Stimulated activated CD8-positive, alpha-beta memory T cell treated with anti-CD3 and anti-CD28 coated beads, Interleukin-2, amount 100 ng/mL, for 48 hours (primary cell): ENCODE data around the gene ATN1.
"Not testable (repeated sequence)": the region's sequence is repeated elsewhere in the genome, so short reads cannot be mapped to it uniquely, and the experiment has no call there.

Experiments
- DNase-seq, 2 donors: peaks; one replicate each; pipeline ENCODE4 v3.0.0-alpha.2; 2020; ENCODE audit warnings: low read depth in 2 of 2

Gene ATN1

GRCh38 chr12:6903722-6904121 is 24.0 kb upstream of the ATN1 start:
- no peak for DNase-seq

GRCh38 chr12:6904280-6905276 is 23.2 kb upstream of the ATN1 start, which contains the start of gene LRRC23:
Gene LRRC23 (plus strand): TSS chr12:6904822. CDS start chr12:6905634, 812 bp downstream.
- DNase-seq, result peak; percentile 95 to 97

- DNase-seq, result no peak
Measured at GRCh38 chr12:6905414-6906040, 22.2 kb upstream of the ATN1 start.

- DNase-seq, result not testable (repeated sequence)
Measured at GRCh38 chr12:6908141-6908540, 19.6 kb upstream of the ATN1 start.

DNA sequence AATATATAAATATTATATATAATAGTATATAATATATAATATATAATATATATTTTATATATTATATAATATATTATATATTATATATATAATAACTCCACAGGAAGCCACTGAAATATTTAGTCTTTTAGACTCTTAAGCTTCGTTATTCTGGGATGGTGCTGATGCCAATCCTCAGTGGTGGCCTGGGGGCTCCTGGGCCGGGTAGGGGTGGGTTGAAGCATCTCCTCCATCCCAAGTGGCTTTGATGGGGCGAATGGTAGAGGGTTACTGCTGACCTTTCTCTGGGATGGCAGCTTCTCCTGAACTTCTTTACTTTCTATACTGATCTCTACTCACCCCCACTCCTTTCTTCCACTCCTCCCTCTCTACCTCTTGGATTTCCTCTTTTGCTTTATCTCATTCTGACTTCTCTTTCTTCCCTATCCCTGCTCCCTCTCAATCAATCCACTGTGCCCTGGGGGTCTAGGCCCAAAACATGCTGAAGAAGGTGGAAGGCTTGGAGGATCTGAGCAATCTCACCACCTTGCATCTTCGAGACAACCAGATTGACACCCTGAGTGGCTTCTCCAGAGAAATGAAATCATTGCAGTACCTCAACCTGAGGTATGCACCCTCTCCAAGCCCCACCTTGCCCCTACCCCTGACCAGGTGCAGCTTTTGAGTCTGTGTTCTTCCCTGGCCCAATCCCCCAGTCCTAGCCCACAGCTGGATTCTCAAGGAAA is 18.2 kb upstream of the ATN1 start:
- no peak for DNase-seq

- no peak for DNase-seq
Measured at GRCh38 chr12:6912164-6912935, 15.4 kb upstream of the ATN1 start.

- DNase-seq, result peak; percentile 76
Measured at GRCh38 chr12:6914246-6914946, 13.4 kb upstream of the ATN1 start, which contains the start of gene ENO2. Gene ENO2 (plus strand): TSS chr12:6914580. CDS start chr12:6915833, 1,253 bp downstream.

GRCh38 chr12:6914947-6915788 is 12.6 kb upstream of the ATN1 start:
- no peak for DNase-seq

GRCh38 chr12:6915789-6916285 is 11.9 kb upstream of the ATN1 start:
- DNase-seq, result no peak

- no peak for DNase-seq
Measured at GRCh38 chr12:6916426-6917200, 11.1 kb upstream of the ATN1 start.

GRCh38 chr12:6917491-6918231 is 10.1 kb upstream of the ATN1 start:
- no peak for DNase-seq

DNA sequence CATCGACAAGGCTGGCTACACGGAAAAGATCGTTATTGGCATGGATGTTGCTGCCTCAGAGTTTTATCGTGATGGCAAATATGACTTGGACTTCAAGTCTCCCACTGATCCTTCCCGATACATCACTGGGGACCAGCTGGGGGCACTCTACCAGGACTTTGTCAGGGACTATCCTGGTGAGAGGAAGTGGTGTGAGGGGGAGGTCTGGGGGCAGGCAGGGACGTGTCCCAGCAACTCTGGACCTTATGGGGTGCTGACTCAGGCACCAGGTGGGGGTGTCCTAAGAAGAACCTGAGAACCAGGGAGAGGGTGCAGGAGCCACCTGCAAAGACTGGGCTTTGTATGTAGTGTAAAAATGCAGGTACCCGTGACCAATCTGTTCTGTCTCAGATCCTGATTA is 8.2 kb upstream of the ATN1 start:
- no peak for DNase-seq

- no peak for DNase-seq
Measured at GRCh38 chr12:6921539-6921938, 6.2 kb upstream of the ATN1 start.

DNA sequence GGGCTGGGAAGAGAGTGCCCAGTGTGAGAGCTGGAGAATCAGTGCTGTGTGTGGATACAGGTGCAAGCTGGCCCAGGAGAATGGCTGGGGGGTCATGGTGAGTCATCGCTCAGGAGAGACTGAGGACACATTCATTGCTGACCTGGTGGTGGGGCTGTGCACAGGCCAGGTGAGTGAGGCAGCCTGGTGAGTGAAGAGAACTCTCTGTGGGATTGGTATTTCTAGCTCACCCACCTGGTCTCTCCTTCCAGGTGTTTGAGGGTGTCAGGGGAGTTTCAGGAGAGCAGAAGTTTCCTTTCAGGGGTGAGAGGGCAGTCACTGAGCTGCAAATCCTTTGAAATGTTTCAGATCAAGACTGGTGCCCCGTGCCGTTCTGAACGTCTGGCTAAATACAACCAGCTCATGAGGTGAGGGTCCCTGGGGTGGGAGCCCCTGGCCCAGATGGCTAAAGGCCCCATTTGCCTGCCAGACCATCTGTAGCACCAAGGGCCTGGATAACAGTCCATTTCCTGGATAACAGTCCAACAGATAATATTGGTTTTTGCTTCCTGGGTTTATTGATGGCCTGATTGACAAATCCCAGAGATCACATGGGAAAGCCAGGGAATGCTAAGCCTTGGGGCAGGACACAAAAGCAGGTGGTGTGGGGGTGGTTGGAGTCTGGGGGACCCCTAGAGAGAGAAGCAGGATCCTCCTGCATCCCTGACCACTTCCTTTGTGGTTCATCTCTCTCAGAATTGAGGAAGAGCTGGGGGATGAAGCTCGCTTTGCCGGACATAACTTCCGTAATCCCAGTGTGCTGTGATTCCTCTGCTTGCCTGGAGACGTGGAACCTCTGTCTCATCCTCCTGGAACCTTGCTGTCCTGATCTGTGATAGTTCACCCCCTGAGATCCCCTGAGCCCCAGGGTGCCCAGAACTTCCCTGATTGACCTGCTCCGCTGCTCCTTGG is 5.5 kb upstream of the ATN1 start:
- DNase-seq, result no peak

DNA sequence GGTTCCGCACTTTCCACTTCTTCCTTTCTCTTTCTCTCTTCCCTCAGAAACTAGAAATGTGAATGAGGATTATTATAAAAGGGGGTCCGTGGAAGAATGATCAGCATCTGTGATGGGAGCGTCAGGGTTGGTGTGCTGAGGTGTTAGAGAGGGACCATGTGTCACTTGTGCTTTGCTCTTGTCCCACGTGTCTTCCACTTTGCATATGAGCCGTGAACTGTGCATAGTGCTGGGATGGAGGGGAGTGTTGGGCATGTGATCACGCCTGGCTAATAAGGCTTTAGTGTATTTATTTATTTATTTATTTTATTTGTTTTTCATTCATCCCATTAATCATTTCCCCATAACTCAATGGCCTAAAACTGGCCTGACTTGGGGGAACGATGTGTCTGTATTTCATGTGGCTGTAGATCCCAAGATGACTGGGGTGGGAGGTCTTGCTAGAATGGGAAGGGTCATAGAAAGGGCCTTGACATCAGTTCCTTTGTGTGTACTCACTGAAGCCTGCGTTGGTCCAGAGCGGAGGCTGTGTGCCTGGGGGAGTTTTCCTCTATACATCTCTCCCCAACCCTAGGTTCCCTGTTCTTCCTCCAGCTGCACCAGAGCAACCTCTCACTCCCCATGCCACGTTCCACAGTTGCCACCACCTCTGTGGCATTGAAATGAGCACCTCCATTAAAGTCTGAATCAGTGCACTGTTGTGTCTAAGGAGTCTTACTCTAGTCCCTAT is 4.6 kb upstream of the ATN1 start:
- DNase-seq, result no peak

DNA sequence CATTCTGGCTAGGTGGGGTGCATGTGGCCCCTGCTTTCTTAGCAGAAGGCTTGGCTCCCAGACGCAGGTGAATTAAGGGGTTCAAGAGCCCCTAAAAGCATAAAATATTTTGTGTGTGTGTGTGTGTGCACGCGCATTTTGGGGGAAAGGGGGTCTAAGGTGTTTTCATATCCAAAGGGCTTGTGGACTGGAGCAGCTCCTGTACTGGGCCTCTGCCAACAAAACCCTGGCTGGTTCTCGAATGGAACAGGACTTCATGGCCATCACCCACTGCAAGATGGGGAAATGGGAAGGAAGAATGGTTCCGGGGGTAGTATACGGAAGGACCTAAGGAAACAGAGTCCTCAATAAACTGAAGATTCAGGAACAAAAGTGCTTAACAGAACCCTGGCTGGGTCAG is 3.9 kb upstream of the ATN1 start:
- no peak for DNase-seq
